AG09319 (cell line): ENCODE results near the gene TULP4.

Experiments used
- DNase-seq: peaks from one replicate; pipeline ENCODE4 v3.0.0-alpha.2; 2010; ENCODE audit warnings: low read depth; ENCODE audit errors: extremely low read depth
- CTCF ChIP-seq: IDR thresholded peaks from 2 replicates; pipeline ENCODE4 v1.5.1; 2011; ENCODE audit warnings: low read depth, mild to moderate bottlenecking, inconsistent platforms, low read length, moderate library complexity

Gene TULP4

GRCh38 chr6:158488065-158488464, 175.8 kb downstream of the TULP4 start:
- no peak for TF ChIP-seq CTCF
- peak; percentile 79 for DNase-seq

DNA sequence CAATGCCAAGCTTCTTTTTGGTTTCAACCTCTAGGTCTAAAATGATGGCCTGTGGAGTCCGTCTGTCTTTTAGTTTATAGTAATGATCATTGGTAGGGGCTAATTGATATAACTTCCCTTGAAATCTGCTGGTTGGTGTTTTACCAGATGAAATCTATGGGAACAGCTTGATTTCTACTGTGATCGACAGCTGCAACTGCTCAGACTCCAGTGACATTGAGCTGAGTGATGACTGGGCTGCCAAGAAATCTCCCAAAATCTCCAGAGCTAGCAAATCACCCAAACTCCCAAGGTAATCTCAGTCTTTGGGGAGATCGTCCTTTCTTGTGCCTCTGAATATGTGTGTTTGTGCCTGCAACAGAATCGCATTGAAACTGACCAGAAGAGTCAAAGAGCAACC, 177.2 kb downstream of the TULP4 start:
- no peak for DNase-seq
- no peak for TF ChIP-seq CTCF

DNA sequence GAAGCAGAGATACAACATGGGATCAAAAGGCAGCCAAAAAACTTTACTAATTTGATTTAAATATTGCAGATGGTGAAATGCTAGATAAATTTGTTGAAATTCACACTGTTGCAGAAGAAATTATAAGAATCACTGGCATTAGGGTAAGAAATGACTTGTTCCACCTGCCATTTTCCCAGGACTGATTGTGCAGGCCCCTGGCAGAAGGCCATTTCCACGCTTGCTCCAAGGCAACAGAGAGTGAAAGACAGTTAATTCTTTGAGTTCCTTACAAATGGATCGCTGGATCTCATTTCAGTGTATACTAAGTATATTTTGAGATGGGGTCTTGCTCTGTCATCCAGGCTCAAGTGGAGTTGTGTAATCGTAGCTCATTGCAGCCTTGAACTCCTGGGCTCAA, 180.6 kb downstream of the TULP4 start:
- DNase-seq = no peak
- no peak for TF ChIP-seq CTCF

DNA sequence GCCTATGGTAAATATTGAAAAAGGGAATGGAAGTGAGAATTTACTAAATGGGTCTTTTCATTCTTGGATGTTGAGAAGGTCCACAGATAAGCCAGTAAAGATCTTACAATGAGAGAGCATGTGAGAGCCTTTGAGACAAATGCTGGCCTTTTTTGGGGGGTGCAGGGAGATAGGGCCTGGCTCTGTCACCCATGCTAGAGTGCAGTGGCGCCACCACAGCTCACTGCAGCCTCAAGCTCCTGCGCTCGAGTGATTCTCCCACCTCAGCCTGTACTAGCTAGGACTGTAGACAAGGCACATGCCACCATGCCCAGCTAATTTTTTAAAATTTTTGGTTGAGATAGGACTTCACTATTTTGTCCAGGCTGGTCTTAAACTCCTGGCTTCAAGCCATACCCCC, 184.4 kb downstream of the TULP4 start:
- no peak for TF ChIP-seq CTCF
- DNase-seq = no peak

DNA sequence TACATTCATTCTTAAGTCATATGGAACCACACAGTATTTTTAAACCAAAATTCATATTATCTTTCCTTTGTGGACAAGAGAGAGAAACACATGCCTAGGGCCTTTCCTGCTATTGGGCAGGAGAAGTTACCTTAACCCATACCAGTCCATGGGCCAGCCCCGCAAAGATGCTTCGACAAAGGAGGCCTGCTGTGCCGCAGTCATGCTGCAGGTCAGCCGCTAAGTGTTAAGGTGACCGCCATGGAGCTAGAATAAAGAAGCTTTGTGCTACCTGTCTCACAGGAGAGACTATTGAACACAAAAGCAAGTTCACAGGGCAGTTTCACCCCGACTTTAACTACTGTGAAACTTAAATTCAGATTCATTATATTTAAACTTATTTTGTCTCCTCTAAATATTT, 185.4 kb downstream of the TULP4 start:
- no peak for TF ChIP-seq CTCF
- no peak for DNase-seq

- no peak for TF ChIP-seq CTCF
- no peak for DNase-seq
These were observed 186.1 kb downstream of the TULP4 start for GRCh38 chr6:158498362-158498761.

DNA sequence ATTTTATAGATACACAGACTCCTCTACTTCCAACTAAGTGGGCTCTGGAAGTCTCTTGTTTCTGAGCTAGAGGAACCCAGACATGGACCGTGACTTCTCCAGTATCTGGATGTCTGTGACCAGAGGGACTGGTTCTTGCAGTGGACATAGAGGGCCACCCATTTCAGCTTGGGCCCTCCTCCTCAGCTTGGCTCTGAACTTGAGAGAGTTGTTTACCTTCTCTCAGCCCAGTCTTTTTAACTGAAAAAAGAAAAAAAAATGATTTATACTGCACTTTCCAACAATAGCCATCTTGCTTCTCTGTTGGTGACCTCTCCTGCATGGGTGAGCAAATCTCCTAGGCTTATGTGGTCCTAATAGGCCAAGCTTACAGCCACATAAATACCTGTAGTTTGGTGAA, 187.3 kb downstream of the TULP4 start:
- TF ChIP-seq CTCF = no peak
- no peak for DNase-seq
